ENCODE data around the gene PFDN6. TPM values are rescaled to one million over a fixed set of nuclear protein-coding genes. Genes with fewer than 3 reads are reported as not detected.

The PFDN6 gene
- total and polyA plus RNA-seq, 2 experiments from 2014 or later = 35.1 to 72.8 TPM

- Histone ChIP-seq H3K27me3 (no peaks in the 10 kb centered on the region), H3K4me3 (no peak overlapping the region), H3K27ac (no peak overlapping the region), H3K9me3 (ENCODE audit: low read depth) (no peaks in the 10 kb centered on the region), H3K4me1 (ENCODE audit: low read depth) (peaks cover 9% of the 10 kb centered on the region), H3K36me3 (peaks cover 21% of the 10 kb centered on the region)
- no peak for TF ChIP-seq CTCF (IDR thresholded peaks at IDR 0.05; ENCODE audit: low read depth, low read length)
- DNase-seq (ENCODE audit: low read depth in 1 of 2, low spot score in 1 of 2) = no peak
Measured at GRCh38 chr6:33319939-33320314, 30.5 kb downstream of the PFDN6 start.

- Histone ChIP-seq H3K4me1 (ENCODE audit: low read depth) (peaks cover 9% of the 10 kb centered on the region), H3K4me3 (no peak overlapping the region), H3K36me3 (peaks cover 21% of the 10 kb centered on the region), H3K27ac (no peak overlapping the region), H3K27me3 (no peaks in the 10 kb centered on the region), H3K9me3 (ENCODE audit: low read depth) (no peaks in the 10 kb centered on the region)
- TF ChIP-seq CTCF (IDR thresholded peaks at IDR 0.05; ENCODE audit: low read depth, low read length) = no peak
- DNase-seq (ENCODE audit: low read depth in 1 of 2, low spot score in 1 of 2) = peak in 1 of 2 donors; percentile 94
Measured at GRCh38 chr6:33320315-33321181, 31.1 kb downstream of the PFDN6 start.

- Histone ChIP-seq H3K4me1 (ENCODE audit: low read depth) (peaks cover 9% of the 10 kb centered on the region), H3K27me3 (no peaks in the 10 kb centered on the region), H3K27ac (no peak overlapping the region), H3K9me3 (ENCODE audit: low read depth) (no peaks in the 10 kb centered on the region), H3K36me3 (peaks cover 21% of the 10 kb centered on the region), H3K4me3 (no peak overlapping the region)
- no peak for TF ChIP-seq CTCF (IDR thresholded peaks at IDR 0.05; ENCODE audit: low read depth, low read length)
- DNase-seq (ENCODE audit: low read depth in 1 of 2, low spot score in 1 of 2) = no peak
Measured at GRCh38 chr6:33321227-33321626, 31.8 kb downstream of the PFDN6 start.

- no peaks in the 10 kb centered on the region for H3K9me3 ChIP-seq (ENCODE audit: low read depth)
- H3K27me3 ChIP-seq = no peaks in the 10 kb centered on the region
- TF ChIP-seq CTCF (IDR thresholded peaks at IDR 0.05; ENCODE audit: low read depth, low read length) = no peak
- peaks cover 6% of the 10 kb centered on the region for H3K4me1 ChIP-seq (ENCODE audit: low read depth)
- H3K4me3 ChIP-seq = peak overlapping the region; percentile 63
- peak overlapping the region; percentile 92 for H3K27ac ChIP-seq
- H3K36me3 ChIP-seq = peaks cover 20% of the 10 kb centered on the region
- no peak for DNase-seq (ENCODE audit: low read depth in 1 of 2, low spot score in 1 of 2)
Measured at GRCh38 chr6:33323623-33323948, 34.2 kb downstream of the PFDN6 start.

- Histone ChIP-seq H3K4me3 (no peak overlapping the region), H3K27me3 (no peaks in the 10 kb centered on the region), H3K27ac (no peak overlapping the region), H3K36me3 (peaks cover 14% of the 10 kb centered on the region), H3K9me3 (ENCODE audit: low read depth) (no peaks in the 10 kb centered on the region), H3K4me1 (ENCODE audit: low read depth) (peaks cover 6% of the 10 kb centered on the region)
- TF ChIP-seq CTCF (IDR thresholded peaks at IDR 0.05; ENCODE audit: low read depth, low read length) = no peak
- no peak for DNase-seq (ENCODE audit: low read depth in 1 of 2, low spot score in 1 of 2)
Measured at GRCh38 chr6:33324125-33324524, 34.7 kb downstream of the PFDN6 start.

All from cardiac muscle cell (in vitro differentiated cells and primary cell).